ENCODE measurements around the gene TSPAN9.

The TSPAN9 gene

DNA sequence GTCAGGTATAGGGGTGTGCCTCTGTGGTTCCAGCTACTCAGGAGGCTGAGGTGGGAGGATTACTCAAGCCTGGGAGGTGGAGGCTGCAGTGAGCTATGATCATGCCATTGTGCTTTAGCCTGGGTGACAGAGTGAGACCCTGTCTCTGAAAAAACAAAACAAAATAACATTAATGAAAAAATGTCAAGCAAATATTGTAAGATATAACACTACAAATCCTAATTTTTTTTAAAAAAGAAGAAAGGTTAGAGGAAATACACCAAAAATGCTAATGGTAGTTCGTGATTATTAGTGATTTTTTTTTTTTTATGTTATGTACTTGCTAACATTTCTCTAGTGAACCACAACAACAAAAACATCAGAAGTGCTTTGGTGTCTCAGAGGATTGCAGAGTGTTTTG is 47.7 kb downstream of the TSPAN9 start:
- DNase-seq (ENCODE audit: low read depth) = no peak

DNA sequence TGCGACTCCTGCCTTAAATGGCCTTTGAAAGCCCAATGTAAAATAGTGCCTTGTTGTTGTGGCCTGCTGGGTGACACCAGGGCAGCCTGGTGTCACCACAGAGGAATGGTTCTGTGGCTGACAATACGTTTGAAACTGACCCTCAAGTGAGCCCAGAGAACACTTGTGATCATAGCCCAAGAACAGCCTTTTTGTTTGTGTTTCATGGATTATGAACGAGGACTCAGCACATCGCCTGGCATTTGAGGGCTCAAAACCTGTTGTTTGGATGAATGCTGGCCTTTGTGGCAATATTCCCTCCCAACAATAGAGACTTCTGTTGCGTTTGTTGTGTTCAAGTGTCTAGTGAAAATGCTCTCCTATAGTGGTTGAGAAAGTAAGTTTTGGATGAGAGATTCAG is 48.5 kb downstream of the TSPAN9 start:
- no peak for DNase-seq (ENCODE audit: low read depth)

DNA sequence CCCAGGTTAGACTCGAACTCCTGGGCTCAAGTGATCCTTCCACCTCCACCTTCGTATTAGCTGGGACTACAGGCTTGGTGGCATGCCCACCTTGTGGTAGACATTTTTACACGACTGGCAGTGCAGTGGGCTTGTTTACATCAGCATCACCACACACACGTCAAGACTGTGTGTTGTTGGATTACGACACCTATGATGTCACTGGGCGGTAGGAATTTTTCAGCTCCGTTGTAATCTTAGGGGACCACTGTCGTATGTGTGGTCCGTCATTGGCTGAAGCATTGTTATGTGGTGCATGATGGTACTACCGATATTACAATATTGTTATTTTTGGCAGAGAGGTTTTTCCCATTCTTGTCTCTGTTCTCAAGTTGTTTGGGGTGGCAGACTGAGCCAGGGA is 50.7 kb downstream of the TSPAN9 start:
- DNase-seq (ENCODE audit: low read depth) = no peak

DNA sequence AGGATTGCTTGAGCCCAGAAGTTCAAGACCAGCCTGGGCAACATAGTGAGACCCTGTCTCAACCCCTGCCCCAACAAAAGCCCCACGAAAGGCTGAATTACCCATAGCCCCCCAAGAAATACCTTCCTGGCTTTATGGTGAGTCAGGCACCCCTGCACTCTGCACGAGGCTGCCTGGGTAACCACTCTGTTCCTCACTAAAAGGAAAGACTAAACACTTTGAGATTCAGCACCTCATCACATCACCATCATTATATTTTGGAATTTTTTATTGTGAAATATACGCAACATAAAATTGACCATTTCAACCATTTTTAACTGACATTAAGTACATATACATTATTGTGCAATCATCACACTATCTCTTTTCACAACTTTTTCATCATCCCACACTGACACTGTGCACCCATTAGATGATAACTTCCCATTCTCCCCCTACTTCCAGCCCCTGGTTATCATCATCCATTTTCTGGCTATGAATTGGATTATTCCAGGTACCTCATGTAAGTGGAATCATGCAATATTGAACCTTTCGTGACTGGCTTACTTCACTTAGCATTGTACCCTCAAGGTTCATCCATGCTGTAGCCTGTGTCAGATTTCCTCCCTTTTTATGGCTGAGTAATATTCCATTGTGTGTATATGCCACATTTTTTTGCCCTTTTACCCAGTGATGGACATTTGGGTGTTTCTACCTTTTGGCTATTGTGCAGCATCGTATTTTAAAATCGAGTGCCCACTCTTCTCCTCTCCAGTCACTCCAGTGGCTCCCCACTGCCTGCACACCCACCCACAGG is 51.5 kb downstream of the TSPAN9 start:
- no peak for DNase-seq (ENCODE audit: low read depth)

DNA sequence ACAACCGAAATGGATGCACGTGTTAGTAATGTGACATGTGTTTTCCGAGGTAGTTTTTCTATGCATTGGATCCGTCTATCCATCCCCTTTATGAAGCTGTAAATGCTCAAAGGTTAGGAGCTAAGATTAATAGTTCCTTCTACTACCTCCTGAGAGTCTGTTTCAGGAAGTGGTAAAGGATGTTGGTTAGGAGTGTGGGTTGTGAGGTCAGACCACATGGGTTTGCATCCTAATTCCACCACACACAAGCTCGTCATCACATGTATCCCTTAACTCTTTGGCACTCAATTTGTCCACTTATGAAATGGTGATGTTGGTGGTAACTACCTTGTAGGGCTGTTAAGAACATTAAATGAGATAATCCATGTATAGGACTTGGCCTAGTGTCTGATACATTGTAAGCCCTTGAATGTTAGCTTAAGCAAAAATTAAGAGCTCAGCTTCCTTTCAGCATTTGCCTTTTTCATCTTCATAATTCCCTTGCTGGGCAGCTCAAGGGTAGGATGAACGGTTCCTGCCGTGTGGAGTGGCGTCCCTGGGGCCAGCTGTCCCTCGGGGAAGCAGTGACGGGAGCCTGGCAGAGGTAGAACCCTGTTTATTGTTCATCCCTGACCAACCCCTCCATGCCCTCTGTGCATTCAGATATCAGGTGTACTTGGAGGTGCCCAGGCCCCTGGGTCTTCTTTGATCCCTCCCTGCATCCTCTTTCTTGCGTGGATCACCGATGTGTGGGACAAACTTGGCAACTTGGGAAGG is 52.3 kb downstream of the TSPAN9 start:
- DNase-seq (ENCODE audit: low read depth) = no peak

DNA sequence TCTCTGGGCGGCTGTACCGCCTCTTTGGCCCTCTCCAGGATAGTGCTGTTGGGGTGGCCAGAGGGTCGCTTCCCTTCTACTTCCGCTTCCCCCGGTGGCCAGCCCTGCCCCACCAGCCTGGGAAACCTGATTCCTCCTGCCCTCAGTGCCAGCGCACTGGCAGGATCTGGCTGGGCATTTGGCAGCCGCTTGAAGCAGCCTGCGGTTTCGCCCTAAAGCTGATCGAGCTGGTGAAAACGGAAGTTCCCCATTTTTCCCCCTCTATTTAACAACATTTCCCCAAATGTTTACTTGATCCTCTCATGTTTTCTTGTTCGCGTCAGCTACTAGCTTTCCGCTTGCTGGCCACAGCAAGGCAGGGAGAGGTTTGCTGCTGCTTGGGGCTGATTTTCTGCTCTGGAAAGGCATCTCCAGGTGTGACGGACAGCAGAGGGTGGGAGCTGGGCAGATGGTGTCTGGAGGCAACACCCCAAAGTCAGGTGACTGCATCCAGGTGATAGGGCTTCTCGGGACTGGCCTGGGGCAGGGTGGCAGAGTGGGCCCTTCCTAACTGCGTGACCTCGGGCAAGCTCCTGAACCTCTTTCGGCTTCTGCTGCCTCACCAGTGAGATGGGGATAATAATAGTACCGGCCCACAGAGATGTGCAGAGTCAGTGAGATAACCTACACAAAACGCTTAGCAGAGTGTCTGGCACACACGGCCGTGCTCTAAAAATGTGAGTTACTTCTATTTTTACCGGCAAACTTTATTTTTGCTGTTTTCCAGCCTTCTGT is 53.1 kb downstream of the TSPAN9 start:
- DNase-seq (ENCODE audit: low read depth) = no peak

DNA sequence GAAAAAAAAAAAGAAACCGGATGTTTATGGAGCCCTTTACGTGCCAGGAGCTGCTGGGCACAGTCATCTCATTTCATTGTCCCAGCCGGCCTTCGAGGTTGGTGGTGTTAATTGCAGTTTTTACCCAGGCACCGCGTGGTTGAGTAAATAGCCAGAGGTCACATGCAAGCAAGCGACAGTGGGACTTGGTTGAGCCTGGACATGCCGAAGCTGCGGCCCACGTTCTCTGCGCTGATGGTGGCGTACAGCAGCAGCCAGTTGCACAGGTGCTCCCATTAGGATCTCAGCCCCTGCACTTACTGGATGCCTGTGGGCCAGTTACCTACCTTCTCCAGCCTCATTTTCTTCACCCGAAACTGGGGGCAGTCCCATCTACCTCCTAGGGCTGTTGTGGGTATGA is 54.0 kb downstream of the TSPAN9 start:
- no peak for DNase-seq (ENCODE audit: low read depth)

DNA sequence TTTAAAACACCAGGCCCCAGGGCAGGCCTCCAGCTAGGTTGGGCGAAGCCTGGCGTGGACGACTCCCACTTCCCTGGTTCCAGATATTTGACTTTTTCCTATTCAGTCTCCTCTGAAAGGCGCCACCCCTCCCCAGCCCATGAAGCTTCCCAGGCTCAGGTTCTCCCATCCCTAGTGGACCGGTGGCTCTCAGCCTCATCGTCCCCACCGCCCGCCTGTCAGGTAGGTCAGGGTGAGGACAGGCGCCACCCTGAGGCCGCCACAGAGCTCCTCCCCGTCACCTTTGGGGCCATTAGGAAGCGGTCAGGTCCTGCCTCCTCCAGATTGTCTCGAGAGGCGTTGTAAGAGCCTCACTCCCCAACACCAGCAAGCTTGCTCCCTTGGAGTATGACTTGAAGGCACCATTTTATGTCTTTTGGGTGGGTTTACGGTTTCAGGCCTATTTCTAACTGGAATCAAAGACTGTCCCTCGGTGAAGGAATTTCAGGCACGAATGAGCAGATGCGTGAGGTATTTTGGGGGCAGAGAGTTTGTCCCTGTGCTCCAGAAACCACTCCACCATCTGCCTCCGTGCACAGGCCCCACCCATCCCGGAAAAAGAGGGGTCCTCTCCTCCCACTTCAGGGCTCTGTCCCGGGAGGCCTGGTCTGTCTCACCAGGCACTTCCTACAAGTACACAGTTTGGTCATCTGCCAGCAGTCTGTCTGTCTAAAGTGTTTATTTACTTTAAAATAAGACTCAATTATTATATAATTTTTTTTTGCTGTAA is 55.6 kb downstream of the TSPAN9 start:
- DNase-seq (ENCODE audit: low read depth) = no peak

DNA sequence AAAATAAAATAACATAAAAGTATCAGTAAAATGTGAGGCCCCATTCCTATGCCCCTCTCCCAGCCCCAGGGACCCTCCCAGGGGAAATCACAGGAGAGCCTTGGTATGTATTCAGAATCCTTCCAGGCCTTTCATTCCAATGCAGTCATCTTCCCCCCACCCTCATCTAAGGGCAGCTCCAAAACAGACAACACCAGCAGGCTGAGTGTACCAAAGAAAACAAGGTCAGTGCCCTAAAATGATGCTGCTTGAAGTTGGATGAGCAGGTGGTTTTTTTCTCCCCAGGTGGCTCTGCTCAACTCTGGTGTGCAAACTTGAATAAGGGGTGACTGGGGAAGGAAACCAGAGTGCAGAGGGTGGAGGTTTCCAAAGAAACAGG is 56.2 kb downstream of the TSPAN9 start:
- DNase-seq (ENCODE audit: low read depth) = no peak

DNA sequence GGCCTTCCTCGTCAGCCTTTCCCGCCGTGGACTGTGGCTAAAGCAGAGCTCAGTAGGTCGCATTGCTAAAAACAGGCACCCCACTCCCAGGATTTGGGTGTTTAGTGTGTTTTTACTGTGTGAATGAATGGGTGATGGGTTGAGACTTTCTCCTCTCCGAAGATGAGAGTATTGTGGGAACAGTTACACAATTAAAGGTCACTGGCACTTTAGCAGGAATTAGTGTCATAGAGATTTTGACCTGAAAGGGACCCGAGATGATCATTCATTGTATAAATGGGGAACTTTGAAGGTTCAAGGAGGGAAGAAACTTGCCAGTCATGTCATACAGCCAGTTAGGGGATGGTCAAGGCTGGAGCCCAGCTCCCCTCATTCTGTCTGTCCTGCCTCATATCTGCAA is 56.9 kb downstream of the TSPAN9 start:
- DNase-seq (ENCODE audit: low read depth) = no peak

DNA sequence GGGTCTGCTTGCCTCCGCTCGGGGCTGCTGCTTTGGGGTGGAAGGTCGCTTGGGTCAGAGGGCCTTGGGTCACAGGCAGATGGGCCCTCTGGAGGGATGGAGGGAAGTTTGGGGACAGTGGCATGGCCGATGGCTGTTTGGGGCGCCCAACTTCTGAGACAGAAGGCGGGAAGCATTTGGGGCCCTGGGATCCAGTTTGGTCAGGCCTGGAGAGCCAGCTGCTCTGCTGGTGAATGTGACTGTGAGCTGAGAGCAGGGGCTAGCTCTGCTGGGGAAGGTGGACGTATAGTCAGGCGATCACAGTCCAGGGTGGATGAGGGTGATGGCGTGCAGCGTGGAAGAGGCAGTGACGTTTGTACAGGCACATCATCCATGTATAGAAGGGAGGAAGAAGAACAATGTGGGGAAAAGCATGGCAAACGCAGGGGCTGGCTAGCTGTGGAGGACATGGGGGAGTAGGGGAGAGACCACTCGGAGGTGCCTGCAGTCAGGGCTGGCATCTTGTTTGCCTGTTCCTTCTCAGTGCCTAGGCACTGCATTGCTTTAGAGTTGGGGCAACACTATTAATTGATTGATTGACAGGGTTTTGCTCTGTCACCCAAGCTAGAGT is 57.5 kb downstream of the TSPAN9 start:
- no peak for DNase-seq (ENCODE audit: low read depth)

DNA sequence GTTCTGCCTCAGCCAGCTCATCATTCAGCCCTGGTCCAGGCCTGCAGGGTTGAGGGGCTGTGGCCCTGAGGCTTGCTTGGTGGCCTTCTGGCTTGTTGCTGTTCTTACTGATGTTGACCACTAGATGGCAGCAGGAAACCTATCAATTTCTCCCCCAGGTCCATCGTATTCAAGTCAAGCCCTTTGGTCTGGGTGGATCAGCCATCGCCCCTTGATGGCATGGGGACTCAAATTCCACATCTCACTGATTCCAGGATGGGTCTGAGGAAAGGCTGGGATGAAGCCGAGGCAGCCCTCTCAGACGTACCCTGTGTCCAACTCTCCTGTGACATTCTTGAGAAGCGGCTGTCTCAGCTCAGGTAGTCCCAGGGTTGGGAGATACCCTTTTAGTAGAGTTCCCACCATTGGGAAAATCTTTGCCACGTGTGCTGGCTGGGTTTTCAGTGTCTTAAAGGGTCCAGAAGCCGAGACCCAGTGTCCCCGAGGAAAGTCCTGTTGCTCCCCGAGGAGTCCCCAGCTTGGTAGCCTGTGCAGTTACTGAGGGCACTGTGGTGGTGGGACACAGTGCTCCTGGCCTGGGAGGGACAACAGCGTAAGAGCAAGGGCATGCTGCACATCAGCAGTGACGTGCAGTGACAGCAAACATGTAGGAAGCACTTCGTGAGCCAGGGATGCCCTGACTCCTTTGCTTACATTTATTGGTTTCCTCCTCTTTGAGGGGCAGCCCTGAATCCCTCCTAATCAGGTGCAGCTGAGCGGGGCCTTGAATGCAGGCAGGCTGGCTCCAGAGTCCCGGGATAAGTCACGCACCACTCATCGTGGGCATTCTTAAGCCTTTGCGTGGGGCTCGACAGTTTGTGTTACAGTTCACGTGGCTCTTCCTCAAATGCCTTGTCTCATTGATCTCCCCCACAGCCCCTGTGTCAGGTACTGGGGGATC is 58.6 kb downstream of the TSPAN9 start:
- peak; percentile 2 for DNase-seq (ENCODE audit: low read depth)

DNA sequence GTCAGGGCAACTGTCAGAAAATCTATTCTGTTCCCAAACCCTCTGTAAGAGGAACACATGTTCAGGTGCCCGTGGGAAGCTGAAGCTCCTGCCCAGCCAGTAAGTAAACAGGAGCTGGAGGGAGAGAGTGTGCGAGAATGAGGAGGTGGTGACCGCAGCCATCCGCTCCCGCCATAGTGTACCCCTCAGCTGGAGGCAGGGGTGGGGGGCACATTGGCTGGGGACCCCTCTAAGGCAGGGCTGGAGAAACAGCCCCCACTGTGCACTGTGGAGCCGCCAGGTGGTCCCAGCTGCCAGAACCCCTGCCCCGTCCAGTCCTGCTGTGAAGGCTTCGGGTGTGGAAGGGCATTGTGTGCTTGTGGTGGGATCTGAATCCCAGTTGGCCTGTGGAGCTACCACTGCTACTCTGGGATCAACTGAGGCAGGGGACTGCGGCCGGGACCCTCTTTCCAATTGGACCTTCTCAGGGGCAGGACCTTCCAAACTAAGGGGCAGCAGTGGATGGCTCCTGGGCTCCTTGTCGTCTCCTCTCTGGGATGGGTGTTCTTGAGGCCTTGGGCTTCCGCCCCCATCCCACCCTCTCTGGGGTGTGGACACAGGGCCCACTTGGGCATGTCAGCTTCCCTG is 59.6 kb downstream of the TSPAN9 start:
- DNase-seq (ENCODE audit: low read depth) = no peak

DNA sequence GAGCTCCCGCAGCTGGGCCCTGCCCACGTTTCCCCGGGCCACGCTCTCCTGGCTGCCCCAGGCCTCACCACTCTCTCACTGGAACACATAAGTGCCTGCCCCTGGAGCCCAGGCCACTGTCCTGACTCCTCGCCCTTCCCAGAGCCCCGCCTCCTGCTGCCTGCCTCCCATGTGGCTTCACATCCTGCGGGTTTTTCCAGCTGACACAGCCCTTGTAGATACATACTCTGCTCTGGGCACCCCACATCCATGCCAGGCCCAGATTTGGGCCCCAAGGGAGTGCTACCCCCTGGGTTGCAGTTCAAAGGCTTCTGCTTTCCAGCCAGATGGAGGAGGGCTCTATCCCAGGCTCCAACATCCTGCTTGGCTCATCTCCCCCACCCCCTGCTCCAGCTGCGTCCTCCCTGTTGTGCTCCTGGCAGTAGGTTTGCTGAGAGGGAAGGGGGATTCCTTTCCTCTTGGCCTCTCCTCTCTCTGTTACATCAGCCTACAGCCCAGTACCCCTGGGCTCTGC is 60.1 kb downstream of the TSPAN9 start:
- no peak for DNase-seq (ENCODE audit: low read depth)

DNA sequence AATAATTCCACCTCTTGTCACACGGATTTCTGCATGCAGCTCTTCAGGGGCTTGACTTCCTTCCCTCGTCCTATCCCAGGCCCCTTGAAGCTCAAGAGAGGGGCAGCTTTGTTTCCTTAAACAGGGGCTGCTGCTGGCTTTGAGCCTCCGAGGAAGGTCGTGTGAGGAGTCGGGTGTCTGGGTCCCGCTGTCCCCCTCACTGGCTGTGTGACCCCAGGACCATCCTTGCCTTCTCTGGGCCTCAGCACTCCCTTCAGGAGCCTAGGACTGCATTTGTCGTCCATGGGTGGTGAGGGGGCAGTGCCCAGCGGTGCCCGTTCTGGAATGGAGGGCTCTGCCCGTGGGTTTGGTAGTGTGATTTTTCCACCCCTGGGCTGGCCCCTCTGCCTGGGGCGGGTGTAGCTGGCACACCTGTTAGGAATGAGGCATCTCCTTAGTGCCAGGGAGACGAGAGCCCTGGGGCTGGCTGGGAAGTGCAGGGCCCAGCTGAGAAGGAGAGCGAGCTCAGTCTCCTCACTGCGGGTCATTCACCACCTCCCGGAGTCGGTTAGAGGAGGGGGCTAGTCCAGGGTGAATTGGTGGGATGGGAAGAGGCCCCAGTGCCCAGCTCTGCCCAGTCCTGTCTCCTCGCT is 60.8 kb downstream of the TSPAN9 start:
- DNase-seq (ENCODE audit: low read depth) = no peak

DNA sequence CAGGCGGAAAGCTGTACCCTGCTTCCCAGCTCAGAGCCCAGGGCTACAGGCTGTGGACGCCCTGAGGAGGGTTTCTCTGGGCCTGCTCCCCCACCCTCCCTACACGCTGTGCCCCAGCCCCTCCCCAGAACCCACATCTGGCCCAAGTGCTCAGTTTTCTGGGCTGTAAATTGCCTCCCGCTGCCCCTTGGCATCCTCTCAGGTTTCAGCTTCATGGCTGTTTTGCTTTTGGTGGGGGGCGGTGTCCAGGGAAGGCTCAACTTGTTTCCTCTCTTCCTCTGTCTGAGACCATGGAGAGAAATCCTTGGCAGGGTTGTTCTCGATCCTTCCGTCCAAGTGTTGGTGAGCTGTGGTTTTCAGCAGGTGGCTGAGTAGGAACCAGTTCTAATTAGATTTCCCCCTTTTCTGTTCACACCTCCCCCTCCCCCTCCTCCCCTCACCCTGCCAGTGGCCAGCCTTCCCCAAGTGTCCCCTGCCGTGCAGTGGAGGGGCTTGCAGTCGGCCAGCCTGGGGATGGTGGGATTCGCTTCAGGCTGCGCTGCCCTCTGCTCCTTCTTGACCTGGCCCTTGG is 61.8 kb downstream of the TSPAN9 start:
- no peak for DNase-seq (ENCODE audit: low read depth)

DNA sequence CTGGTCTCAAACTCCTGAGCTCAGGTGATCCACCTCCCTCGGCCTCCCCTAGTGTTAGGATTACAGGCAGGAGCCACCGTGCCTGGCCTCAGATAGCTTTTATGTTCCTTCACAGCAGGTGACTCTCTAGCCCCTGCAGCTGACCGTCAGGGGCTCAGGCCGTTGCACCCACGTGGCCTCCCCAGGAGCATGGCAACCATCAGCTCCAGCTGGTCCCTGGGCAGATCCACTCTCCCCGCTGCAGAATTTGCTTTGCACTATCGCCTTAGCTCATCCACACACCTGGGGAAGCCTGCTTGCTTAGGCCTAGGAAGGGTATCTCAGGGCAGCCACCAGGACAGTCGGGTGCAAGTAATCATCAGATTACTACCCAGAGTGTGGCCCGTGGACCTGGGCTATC is 62.6 kb downstream of the TSPAN9 start:
- no peak for DNase-seq (ENCODE audit: low read depth)

DNA sequence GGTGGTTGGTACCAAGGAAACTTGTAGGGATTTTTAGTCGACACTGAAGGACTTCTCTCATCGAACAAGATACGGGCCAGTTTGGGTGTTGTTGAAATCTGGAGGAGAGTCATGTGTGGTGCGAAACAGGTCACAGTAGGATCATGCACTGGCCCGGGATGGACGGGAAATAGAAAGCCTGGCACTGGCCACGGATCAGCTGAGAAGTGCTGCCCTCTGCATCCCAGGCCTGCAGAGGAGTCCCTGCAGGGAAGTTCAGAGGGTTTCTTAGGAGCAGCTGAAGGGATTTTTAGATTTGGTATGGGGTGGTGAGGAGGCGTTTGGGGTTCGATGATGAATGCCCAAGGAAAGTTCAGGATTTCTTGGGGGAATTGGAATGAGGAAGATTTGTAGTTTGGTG is 63.1 kb downstream of the TSPAN9 start:
- DNase-seq (ENCODE audit: low read depth) = no peak

All from stimulated activated CD8-positive, alpha-beta memory T cell treated with anti-CD3 and anti-CD28 coated beads, Interleukin-15, amount 100 ng/mL, for 1 hour (primary cell).